Lower leg skin (tissue), 3 donors: Measurements from ENCODE around the gene KCNG2.

Source experiments
- CTCF ChIP-seq, 3 donors: fragments of 450-650 bp; IDR thresholded peaks; one replicate each; pipeline ENCODE4 v1.5.1; 2016; ENCODE audit warnings: antibody characterized with exemption in 3 of 3, mild to moderate bottlenecking in 3 of 3, moderate library complexity in 2 of 3
- POLR2A ChIP-seq, 2 donors: fragments of 450-650 bp; IDR thresholded peaks; one replicate each; pipeline ENCODE4 v1.6.1; 2016 to 2017; ENCODE audit warnings: antibody characterized with exemption in 2 of 2, mild to moderate bottlenecking in 1 of 2, moderate library complexity in 1 of 2

DNA sequence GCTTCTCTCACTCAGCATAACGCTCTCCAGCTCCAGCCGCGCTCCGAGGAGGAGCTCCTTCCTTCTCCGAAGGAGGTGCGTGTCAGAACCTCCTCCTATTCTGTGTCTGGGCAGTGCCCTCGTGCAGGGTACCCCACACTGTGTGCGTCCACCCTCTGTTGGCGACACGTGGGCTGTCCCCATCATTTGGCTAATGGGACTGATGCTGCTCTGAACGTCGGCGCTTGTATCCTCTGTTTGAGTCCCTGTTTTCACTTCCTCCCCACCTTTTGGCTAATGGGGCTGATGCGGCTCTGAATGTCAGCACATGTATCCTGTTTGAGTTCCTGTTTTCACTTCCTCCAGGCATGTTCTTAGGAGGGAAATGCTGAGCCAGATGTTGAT is 22.2 kb downstream of the KCNG2 start:
- TF ChIP-seq CTCF (IDR thresholded peaks at IDR 0.05) (no peak), POLR2A (IDR thresholded peaks at IDR 0.05) (no peak)
